Measurements from ENCODE around the gene FSTL4. TPM values are rescaled to one million over a fixed set of nuclear protein-coding genes. Genes with fewer than 3 reads are reported as not detected.

The FSTL4 gene
- total RNA-seq, 2 donors from 2014 or later, result not detected

GRCh38 chr5:133265720-133266526 lies 346.4 kb downstream of the FSTL4 start:
- no peaks in the 10 kb centered on the region for H3K27me3 ChIP-seq
- no peak for TF ChIP-seq CTCF (IDR thresholded peaks at IDR 0.05)
- H3K4me3 ChIP-seq, result no peak overlapping the region
- no peaks in the 10 kb centered on the region for H3K9me3 ChIP-seq
- H3K27ac ChIP-seq, result no peak overlapping the region
- no peaks in the 10 kb centered on the region for H3K36me3 ChIP-seq
- H3K4me1 ChIP-seq, result no peaks in the 10 kb centered on the region
- DNase-seq (ENCODE audit: low spot score), result no peak

DNA sequence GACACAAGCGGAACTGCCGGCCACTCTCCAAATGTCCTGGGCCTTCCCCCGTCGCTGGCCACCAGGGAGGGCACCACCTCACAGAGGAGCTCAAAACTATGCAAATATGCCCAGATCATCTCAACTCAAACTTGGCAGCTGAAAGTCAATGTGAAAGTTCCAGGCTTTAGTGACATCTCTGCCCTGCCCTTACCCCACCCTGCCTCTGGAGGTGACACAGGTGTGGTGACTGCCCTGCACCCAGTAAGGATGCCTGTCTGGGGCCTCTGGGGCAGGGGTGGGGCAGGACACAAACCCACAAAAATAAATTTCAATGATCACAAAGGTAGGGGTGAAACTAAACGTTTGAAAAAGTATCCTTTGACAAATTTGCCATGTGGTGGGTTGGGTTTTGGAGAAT lies 347.1 kb downstream of the FSTL4 start:
- no peak for DNase-seq (ENCODE audit: low spot score)
- TF ChIP-seq CTCF (IDR thresholded peaks at IDR 0.05), result no peak

GRCh38 chr5:133262690-133263089 lies 349.7 kb downstream of the FSTL4 start:
- H3K4me3 ChIP-seq, result no peak overlapping the region
- no peak for DNase-seq (ENCODE audit: low spot score)
- no peaks in the 10 kb centered on the region for H3K4me1 ChIP-seq
- H3K27me3 ChIP-seq, result no peaks in the 10 kb centered on the region
- no peaks in the 10 kb centered on the region for H3K36me3 ChIP-seq
- no peak for TF ChIP-seq CTCF (IDR thresholded peaks at IDR 0.05)
- no peak overlapping the region for H3K27ac ChIP-seq
- no peaks in the 10 kb centered on the region for H3K9me3 ChIP-seq

More for the DNA sequence above, 347.1 kb downstream of the FSTL4 start:
- Histone ChIP-seq H3K27ac (no peak overlapping the region), H3K4me1 (no peaks in the 10 kb centered on the region), H3K4me3 (no peak overlapping the region), H3K27me3 (no peaks in the 10 kb centered on the region), H3K9me3 (no peaks in the 10 kb centered on the region), H3K36me3 (no peaks in the 10 kb centered on the region)

DNA sequence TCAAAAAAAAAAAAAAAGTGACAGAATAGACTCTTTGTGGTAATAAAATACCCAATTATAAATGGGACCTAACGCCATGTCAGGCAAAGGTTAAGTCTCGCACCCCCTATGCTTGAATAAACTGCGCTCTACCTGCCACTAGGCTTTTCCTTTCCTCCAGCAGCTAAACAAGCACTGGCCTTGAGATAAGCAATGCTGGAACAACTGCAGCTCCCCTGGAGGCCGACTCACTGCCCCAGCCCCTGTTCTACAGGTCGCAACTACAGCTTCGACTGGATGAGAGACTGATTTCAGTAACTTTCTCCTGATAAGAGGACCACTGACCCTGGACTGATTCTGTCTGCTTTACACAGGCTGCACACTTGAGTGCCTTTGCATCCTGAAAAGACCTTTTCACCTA lies 350.3 kb downstream of the FSTL4 start:
- H3K4me1 ChIP-seq, result no peaks in the 10 kb centered on the region
- H3K36me3 ChIP-seq, result no peaks in the 10 kb centered on the region
- H3K27ac ChIP-seq, result no peak overlapping the region
- H3K27me3 ChIP-seq, result no peaks in the 10 kb centered on the region
- no peak overlapping the region for H3K4me3 ChIP-seq
- no peaks in the 10 kb centered on the region for H3K9me3 ChIP-seq
- DNase-seq (ENCODE audit: low spot score), result no peak
- TF ChIP-seq CTCF (IDR thresholded peaks at IDR 0.05), result no peak

- Histone ChIP-seq H3K9me3 (no peaks in the 10 kb centered on the region), H3K27me3 (no peaks in the 10 kb centered on the region), H3K4me3 (no peak overlapping the region), H3K36me3 (no peaks in the 10 kb centered on the region), H3K27ac (no peak overlapping the region), H3K4me1 (no peaks in the 10 kb centered on the region)
- no peak for TF ChIP-seq CTCF (IDR thresholded peaks at IDR 0.05)
- no peak for DNase-seq (ENCODE audit: low spot score)
Measured at GRCh38 chr5:133260715-133261114, 351.6 kb downstream of the FSTL4 start.
